Urinary bladder (tissue), 4 donors: ENCODE data around the gene BBOX1. TPM values are rescaled to one million over a fixed set of nuclear protein-coding genes. Genes with fewer than 3 reads are reported as not detected.
"Not testable (repeated sequence)": the region's sequence is repeated elsewhere in the genome, so short reads cannot be mapped to it uniquely, and the experiment has no call there.

Experiments used
- DNase-seq: peaks from one replicate; pipeline ENCODE4 v3.0.0-alpha.2; 2015; ENCODE audit errors: extremely low spot score
- H3K27ac ChIP-seq: one replicate; pipeline ENCODE4 v1.5.1; 2013; ENCODE audit warnings: low read depth, mild to moderate bottlenecking, moderate library complexity
- H3K36me3 ChIP-seq: one replicate; pipeline ENCODE4 v1.6.1; 2013; ENCODE audit warnings: mild to moderate bottlenecking, moderate library complexity; ENCODE audit not compliant: insufficient read depth
- H3K4me1 ChIP-seq: one replicate; pipeline ENCODE4 v1.6.1; 2013; ENCODE audit warnings: mild to moderate bottlenecking, moderate library complexity; ENCODE audit not compliant: insufficient read depth
- H3K4me3 ChIP-seq: one replicate; pipeline ENCODE4 v1.5.1; 2013; ENCODE audit warnings: low read depth, low read length
- WGBS: extraction: QIAGEN DNeasy Blood & Tissue Kit; methylation state at CpG from one replicate; pipeline ENCODE4 v1.1.7; 2013; 5-methylcytosine and 5-hydroxymethylcytosine counted together
- polyA plus RNA-seq: library from polyadenylated mRNA; stranded (reverse); fragments of 200-250 nt; gene quantifications from one replicate; pipeline ENCODE4 v1.2.3, GENCODE V29; 2013
- total RNA-seq: library from RNA; depleted of rRNA; stranded (reverse); fragments of >200 nt; gene quantifications from one replicate; pipeline ENCODE4 v1.2.3, GENCODE V29; 2014
- donor health status: healthy with polysubstance abuse.
- donor health status: healthy.

BBOX1 gene, protein sequence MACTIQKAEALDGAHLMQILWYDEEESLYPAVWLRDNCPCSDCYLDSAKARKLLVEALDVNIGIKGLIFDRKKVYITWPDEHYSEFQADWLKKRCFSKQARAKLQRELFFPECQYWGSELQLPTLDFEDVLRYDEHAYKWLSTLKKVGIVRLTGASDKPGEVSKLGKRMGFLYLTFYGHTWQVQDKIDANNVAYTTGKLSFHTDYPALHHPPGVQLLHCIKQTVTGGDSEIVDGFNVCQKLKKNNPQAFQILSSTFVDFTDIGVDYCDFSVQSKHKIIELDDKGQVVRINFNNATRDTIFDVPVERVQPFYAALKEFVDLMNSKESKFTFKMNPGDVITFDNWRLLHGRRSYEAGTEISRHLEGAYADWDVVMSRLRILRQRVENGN
- total RNA-seq (0.74 TPM), polyA plus RNA-seq (0.05 TPM)

- WGBS: 64% methylated on average over 4 of the region's 4 CpGs
- H3K27ac ChIP-seq: no peak within 1 kb of the TSS
- no peak within 1 kb of the TSS for H3K4me3 ChIP-seq
- no peaks in the 10 kb centered on the region for H3K36me3 ChIP-seq
- no peak for DNase-seq
- H3K4me1 ChIP-seq: no peaks in the 10 kb centered on the region
These were observed at the start of gene BBOX1 for GRCh38 chr11:27040302-27041115. BBOX1 (plus strand) TSS chr11:27040815; CDS start chr11:27055431, 14,616 bp downstream.

- H3K4me3 ChIP-seq: no peak overlapping the region
- WGBS: 63% methylated on average over 1 of the region's 1 CpG
- H3K27ac ChIP-seq: no peak overlapping the region
- H3K36me3 ChIP-seq: no peaks in the 10 kb centered on the region
- DNase-seq: no peak
- H3K4me1 ChIP-seq: no peaks in the 10 kb centered on the region
These were observed 48.5 kb upstream of the BBOX1 start for GRCh38 chr11:26992031-26992541.

GRCh38 chr11:26993965-26994457 lies 46.6 kb upstream of the BBOX1 start, which contains the start of gene FIBIN:
FIBIN (plus strand) TSS chr11:26994112; CDS start chr11:26994527, 415 bp downstream.
- peak within 1 kb of the TSS; percentile 32 for H3K4me3 ChIP-seq
- H3K4me1 ChIP-seq: no peaks in the 10 kb centered on the region
- WGBS: 7% methylated on average over 22 of the region's 22 CpGs
- H3K27ac ChIP-seq: no peak within 1 kb of the TSS
- DNase-seq: peak; percentile 66
- no peaks in the 10 kb centered on the region for H3K36me3 ChIP-seq

GRCh38 chr11:26994631-26995095 lies 46.0 kb upstream of the BBOX1 start:
- H3K27ac ChIP-seq: no peak overlapping the region
- H3K4me3 ChIP-seq: no peak overlapping the region
- WGBS: 28% methylated on average over 19 of the region's 19 CpGs
- no peak for DNase-seq
- H3K36me3 ChIP-seq: no peaks in the 10 kb centered on the region
- H3K4me1 ChIP-seq: no peaks in the 10 kb centered on the region

- H3K4me3 ChIP-seq: no peak overlapping the region
- no peak overlapping the region for H3K27ac ChIP-seq
- no peaks in the 10 kb centered on the region for H3K4me1 ChIP-seq
- DNase-seq: no peak
- no peaks in the 10 kb centered on the region for H3K36me3 ChIP-seq
- 25% methylated on average over 1 of the region's 1 CpG for WGBS
These were observed 44.7 kb upstream of the BBOX1 start for GRCh38 chr11:26995701-26996460.

GRCh38 chr11:26997378-26997777 lies 43.2 kb upstream of the BBOX1 start:
- 66% methylated on average over 2 of the region's 2 CpGs for WGBS
- no peak overlapping the region for H3K27ac ChIP-seq
- no peak overlapping the region for H3K4me3 ChIP-seq
- no peaks in the 10 kb centered on the region for H3K36me3 ChIP-seq
- no peaks in the 10 kb centered on the region for H3K4me1 ChIP-seq
- no peak for DNase-seq

GRCh38 chr11:27001136-27001730 lies 39.4 kb upstream of the BBOX1 start:
- H3K27ac ChIP-seq, H3K4me1 ChIP-seq, H3K36me3 ChIP-seq, DNase-seq, H3K4me3 ChIP-seq: not testable (repeated sequence)
- 23% methylated on average over 4 of the region's 4 CpGs for WGBS

DNA sequence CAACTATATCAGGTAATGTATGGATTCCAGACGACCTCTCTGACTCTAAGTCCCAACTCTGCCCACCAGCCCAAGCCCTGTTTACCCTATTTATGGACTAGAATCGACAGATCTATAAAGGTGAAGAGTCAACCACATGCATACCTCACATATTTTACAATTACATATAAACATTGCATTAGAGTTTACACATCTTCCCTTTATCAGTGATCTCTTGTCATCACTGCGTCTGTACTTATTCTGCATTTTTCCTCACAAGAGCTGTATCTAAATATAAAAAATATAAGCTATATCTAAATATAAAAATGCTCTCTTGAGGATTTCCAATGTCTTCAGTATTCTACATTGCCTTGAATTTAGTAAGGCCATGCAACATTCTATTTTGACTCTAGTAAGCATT lies 38.2 kb upstream of the BBOX1 start:
- Histone ChIP-seq H3K27ac (no peak overlapping the region), H3K4me1 (no peaks in the 10 kb centered on the region), H3K36me3 (no peaks in the 10 kb centered on the region), H3K4me3 (no peak overlapping the region)
- WGBS: 64% methylated on average over 3 of the region's 3 CpGs
- no peak for DNase-seq

DNA sequence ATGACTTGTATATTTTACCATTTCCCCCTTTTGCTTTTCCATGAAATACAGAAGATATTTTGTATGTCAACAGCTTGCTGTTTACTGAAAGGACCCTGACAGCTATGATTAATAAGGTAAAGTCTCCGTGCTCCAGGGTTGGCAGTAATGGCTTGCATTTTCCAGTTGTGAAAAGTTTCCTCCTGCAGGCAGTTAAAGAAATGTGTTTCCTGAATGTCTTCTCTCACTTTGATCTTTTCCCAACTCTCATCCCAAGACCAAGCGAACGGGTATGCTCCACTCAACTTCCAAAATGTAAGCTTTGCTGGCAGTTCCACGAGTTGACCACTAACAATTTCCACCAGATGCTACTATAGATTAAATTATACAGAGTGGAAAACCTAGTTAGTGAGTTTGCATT lies 37.8 kb upstream of the BBOX1 start:
- H3K4me3 ChIP-seq: no peak overlapping the region
- H3K36me3 ChIP-seq: no peaks in the 10 kb centered on the region
- no peak for DNase-seq
- no peaks in the 10 kb centered on the region for H3K4me1 ChIP-seq
- WGBS: 70% methylated on average over 4 of the region's 4 CpGs
- H3K27ac ChIP-seq: no peak overlapping the region

GRCh38 chr11:27004103-27004502 lies 36.5 kb upstream of the BBOX1 start:
- Histone ChIP-seq H3K36me3 (no peaks in the 10 kb centered on the region), H3K27ac (no peak overlapping the region), H3K4me3 (no peak overlapping the region), H3K4me1 (no peaks in the 10 kb centered on the region)
- WGBS: 92% methylated on average over 2 of the region's 2 CpGs
- DNase-seq: no peak

GRCh38 chr11:27008811-27009535 lies 31.6 kb upstream of the BBOX1 start:
- H3K36me3 ChIP-seq: no peaks in the 10 kb centered on the region
- H3K4me3 ChIP-seq: no peak overlapping the region
- no peak overlapping the region for H3K27ac ChIP-seq
- no peaks in the 10 kb centered on the region for H3K4me1 ChIP-seq
- DNase-seq: no peak

GRCh38 chr11:27011560-27012233 lies 28.9 kb upstream of the BBOX1 start:
- no peak for DNase-seq
- Histone ChIP-seq H3K27ac (no peak overlapping the region), H3K4me3 (no peak overlapping the region), H3K4me1 (no peaks in the 10 kb centered on the region), H3K36me3 (no peaks in the 10 kb centered on the region)
- WGBS: 46% methylated on average over 4 of the region's 4 CpGs
